Head of caudate nucleus (tissue), 42 donors: ENCODE data around the gene ST8SIA4.

Experiments used
- DNase-seq, 42 donors: peaks; one replicate each; pipeline versions ENCODE4 v3.0.0 to v3.0.0-alpha.2; 2020 to 2021; ENCODE audit warnings: mixed read lengths in 7 of 42
- intact Hi-C: fragments of 100-400 bp; cut with DNase I; formaldehyde crosslinking; loops from one replicate; pipeline ENCODE4 v1.15.0; 2022

Gene ST8SIA4

GRCh38 chr5:100758306-100758705 lies 144.8 kb downstream of the ST8SIA4 start:
- intact Hi-C loops, result no loop called here
- no peak for DNase-seq

- intact Hi-C loops, result no loop called here
These were observed 145.5 kb downstream of the ST8SIA4 start for GRCh38 chr5:100757618-100758017.

More at GRCh38 chr5:100757618-100758017, 145.5 kb downstream of the ST8SIA4 start:
- DNase-seq, result peak in 7 of 42 donors; percentile 16 to 48 (median 26)
